ENCODE measurements around the gene ZNF780B.
"Not testable (repeated sequence)": the region's sequence is repeated elsewhere in the genome, so short reads cannot be mapped to it uniquely, and the experiment has no call there.

Gene ZNF780B

GRCh38 chr19:40055832-40056504, at the start of gene ZNF780B:
Gene ZNF780B (minus strand): TSS chr19:40056231. CDS start chr19:40050332, 5,899 bp downstream.
- peak; percentile 50 for DNase-seq

DNA sequence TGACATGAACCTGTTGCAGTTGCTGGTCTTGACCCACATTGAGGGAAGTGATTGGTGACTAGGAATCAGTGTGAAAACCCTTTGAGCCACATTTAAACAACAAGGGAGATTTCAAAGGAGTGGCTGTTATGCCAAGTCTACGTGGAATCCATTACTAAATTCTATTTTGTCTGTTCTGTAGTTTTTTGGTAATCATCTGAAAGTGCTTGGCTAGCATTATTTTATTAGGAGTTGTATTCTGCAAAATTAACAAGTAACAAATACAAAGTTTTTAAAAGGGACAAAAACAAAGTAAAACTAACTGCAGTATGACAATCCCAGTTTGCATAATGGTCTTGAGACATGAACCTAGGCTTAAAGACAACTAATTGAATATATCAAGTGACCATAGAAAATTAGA, 48.7 kb upstream of the ZNF780B start:
- DNase-seq = no peak

DNA sequence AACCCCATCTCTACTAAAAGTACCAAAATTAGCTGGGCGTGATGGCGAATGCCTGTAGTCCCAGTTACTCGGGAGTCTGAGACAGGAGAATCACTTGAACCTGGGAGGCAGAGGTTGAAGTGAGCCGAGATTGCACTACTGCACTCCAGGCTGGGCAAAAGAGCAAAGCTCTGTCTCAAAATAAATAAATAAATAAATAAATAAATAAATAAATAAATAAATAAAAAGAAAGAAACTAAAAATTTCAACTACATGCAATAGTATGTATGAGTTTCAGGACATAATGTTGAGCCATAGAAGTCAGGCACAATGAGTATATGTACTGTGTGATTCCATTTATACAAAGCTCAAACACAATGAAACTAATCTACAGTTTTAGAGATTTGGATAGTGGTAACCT, 47.6 kb upstream of the ZNF780B start:
- DNase-seq = no peak

DNA sequence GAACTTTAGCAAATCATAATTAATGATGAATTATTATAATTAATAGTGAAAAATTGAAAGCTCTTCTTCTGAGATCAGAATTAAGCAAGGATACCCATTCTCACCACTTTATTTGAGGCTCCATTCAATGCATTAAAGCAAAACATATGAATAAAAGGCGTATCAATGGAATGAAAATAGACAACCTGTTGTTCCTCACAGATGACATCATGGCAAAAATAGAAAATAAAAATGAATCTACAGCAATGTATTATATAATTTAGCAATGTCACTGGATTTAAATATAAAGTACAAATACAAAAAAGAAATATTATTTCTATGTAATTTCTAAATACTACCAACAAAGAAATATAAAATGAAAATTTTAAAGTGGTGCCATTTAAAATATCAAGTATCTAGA, 45.8 kb upstream of the ZNF780B start:
- DNase-seq = no peak

- DNase-seq = no peak
Measured at GRCh38 chr19:40093416-40093815, 37.4 kb upstream of the ZNF780B start.

- no peak for DNase-seq
Measured at GRCh38 chr19:40091205-40092129, 35.4 kb upstream of the ZNF780B start.

DNA sequence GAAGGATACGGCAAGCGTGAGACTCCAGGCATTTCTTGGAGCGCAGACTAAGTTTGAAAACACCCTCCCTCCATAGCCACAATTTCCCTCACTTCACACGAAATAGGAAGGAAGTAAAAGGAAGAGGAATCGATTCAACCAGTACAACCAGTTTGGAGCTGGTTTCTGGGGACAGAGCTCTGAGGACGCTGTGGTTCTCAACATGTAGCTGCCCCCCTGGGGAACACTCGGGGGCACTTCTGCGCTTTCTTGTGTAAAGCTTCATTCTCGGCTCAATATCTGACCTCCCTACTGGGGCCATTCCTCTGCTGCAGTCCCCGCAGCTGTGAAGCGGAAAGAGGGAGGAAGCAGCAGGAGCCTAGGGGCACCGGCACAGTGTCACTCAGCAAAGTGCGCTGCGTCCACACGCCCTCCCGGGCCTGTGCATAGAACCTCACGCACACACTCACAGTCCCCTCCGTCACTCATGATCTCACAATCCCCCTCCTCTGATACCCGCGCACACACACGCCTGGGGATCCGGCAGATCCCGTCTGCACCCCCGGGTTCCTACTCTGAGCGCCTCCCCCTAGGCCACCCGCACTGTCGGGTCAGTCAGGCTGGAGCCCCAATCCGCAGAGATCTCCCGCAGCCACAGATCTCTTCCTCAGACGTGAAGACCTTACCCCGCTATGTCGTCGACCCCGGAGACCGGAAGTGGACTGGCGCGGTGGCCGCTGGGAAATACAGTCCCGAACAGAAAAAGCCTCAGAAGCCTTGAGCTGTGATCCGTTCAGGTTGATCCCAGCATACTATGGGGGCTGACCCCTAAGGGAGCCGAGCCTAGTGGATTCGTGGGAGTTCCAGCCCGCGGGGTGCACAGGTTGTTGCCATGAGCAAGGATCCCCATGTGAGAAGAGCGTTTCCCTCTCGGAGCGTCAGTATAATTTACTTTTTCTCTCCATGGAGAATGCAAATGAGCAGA, 34.5 kb upstream of the ZNF780B start, which contains the start of gene ZNF780A:
ZNF780A (minus strand) TSS at position 703 of the 964 bp plus-strand sequence. CDS start 6,190 bp downstream, outside the sequence.
- DNase-seq = peak; percentile 65

DNA sequence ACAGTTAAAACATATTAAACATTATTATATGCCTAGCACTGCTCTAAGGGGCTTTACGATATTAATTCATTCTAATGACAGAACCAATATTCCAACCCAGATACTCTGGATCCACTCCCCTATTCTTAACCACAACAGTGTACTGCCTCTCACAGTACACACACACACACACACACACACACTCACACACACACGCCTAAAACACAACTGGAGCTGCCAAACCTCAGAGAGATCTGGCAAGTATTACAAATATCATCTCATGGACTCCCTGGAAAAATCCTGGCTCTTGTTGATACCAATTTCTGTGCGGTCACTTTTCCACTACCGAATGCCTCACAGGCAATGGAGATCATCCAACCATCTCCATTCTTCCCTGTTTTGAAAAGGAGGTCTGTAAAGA, 33.4 kb upstream of the ZNF780B start:
- DNase-seq = no peak

- DNase-seq = no peak
Measured at GRCh38 chr19:40088299-40089047, 32.4 kb upstream of the ZNF780B start.

GRCh38 chr19:40084948-40085347, 28.9 kb upstream of the ZNF780B start:
- DNase-seq = no peak

- no peak for DNase-seq
Measured at GRCh38 chr19:40081411-40081810, 25.4 kb upstream of the ZNF780B start.

- no peak for DNase-seq
Measured at GRCh38 chr19:40080289-40080688, 24.3 kb upstream of the ZNF780B start.

GRCh38 chr19:40078377-40078776, 22.3 kb upstream of the ZNF780B start:
- no peak for DNase-seq

DNA sequence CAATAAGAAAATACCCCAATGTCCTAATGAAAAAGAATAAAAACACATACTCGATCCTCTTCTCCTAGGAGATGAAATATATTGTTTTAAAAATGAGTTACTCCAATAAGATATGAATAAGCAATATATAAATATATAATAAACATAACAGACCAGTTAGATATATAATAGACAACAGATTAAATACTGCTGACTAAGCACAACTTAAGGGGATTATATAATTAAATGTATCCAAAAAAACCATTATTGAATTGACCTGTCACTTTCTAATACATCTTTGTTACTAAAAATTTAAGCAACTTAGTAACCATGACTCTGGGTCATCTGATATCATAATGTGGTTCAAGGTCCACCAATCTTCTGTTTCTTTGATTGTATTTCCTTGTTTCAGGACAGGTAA, 14.0 kb upstream of the ZNF780B start:
- DNase-seq = no peak

DNA sequence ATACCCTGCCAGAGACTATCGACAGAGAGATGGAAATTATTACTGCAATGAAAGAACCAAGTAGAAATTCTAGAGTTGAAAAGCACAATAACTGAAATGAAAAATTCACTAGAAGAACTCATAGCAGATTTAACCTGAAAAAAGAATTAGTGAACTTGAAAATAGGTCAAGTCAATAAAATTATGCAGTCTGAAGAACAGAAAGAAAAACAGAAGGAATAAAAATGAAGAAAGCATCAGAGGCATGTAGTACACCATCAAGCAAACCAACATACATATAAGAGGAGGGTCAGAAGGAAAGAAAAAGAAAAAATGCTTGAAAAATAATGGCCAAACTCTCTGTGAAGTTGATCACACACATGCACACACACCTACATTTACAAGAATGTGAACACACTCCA, 3.6 kb upstream of the ZNF780B start:
- DNase-seq = no peak

DNA sequence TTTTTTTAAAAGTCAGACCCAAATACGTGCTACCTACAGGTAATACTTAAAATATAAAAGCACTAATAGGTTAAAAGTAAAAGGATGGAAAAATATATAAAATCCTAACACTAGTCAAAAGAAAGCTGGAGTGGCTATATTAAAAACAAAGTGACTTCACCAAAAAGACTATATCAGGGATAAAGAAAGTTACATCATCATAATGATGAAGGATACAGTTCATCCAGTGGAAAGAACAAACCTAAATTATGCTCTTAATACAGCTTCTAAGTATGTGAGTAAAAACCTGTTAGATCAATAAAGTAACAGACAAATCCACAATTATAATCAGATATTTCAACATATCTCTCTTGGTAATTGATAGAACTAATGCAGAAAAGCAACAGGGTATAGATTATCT, 1.1 kb upstream of the ZNF780B start:
- no peak for DNase-seq

DNA sequence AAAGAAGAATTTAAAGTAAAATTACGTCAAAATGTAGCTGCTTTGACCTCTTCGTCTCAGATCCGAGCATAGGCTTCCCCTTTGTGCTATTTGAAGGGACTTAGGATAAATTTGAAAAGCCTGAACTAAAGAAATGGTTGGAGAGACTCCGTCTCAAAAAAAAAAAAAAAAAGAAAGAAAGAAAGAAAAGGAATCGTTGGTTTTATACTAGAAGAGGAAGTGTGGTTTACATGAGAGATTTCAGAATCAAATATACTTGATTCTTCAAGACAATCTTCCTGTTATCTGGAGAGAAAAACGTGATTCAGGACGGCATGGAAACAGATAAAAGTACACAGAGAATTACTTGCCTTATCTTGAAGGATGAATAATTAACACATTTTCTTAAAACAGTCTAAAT, 474 bp upstream of the ZNF780B start:
- DNase-seq = no peak

GRCh38 chr19:40055049-40055448, 982 bp downstream of the ZNF780B start:
- no peak for DNase-seq

DNA sequence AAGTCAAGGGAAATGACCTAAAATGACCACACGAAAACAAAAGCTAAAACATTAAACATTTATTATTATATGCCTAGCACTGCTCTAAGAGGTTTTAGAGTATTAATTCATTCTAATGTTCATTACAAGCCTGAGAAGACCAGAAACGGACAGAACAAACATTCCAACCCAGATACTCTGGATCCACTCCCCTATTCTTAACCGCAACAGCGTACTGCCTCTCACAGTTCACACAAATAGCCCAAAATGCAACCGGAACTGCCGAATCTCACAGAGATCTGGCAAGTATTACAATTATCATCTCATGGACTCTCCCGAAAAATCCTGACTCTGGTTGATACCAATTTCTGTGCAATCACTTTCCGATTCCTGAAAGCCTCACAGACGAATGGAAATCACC, 1.4 kb downstream of the ZNF780B start:
- no peak for DNase-seq

- no peak for DNase-seq
Measured at GRCh38 chr19:40053491-40053890, 2.5 kb downstream of the ZNF780B start.

GRCh38 chr19:40041718-40042117, 14.3 kb downstream of the ZNF780B start:
- DNase-seq = not testable (repeated sequence)

GRCh38 chr19:40038047-40038446, 18.0 kb downstream of the ZNF780B start:
- not testable (repeated sequence) for DNase-seq
